DND-41 (cell line): ENCODE results near the gene PRICKLE2.

Experiments
- CTCF ChIP-seq: IDR thresholded peaks from 2 replicates; pipeline ENCODE4 v1.5.1; 2012; ENCODE audit warnings: borderline replicate concordance, low read length, moderate library complexity, mild to moderate bottlenecking; ENCODE audit not compliant: poor library complexity, severe bottlenecking; ENCODE audit errors: extremely low read depth
- EZH2 ChIP-seq: IDR thresholded peaks from 3 replicates; pipeline ENCODE4 v1.6.1; 2012; ENCODE audit warnings: borderline replicate concordance, low read depth, mild to moderate bottlenecking, moderate library complexity, low read length, inconsistent platforms; ENCODE audit not compliant: severe bottlenecking

- TF ChIP-seq CTCF (no peak), EZH2 (no peak)
These were observed 29.2 kb upstream of the PRICKLE2 start for GRCh38 chr3:64254443-64254842.
